HG03039 (cell line): Measurements from ENCODE around the gene RAVER1.

ENCODE experiments used
- ATAC-seq: cut with Tn5 transposase; IDR thresholded peaks from one replicate; pipeline ENCODE4 v1.9.1; 2021; ENCODE audit warnings: mild to moderate bottlenecking, moderate library complexity; ENCODE audit not compliant: unreplicated experiment

Gene RAVER1

GRCh38 chr19:10270616-10271394 lies 62.5 kb downstream of the RAVER1 start, which contains the start of gene ICAM1:
ICAM1 (plus strand) TSS chr19:10271120; CDS start chr19:10271160, 40 bp downstream.
- ATAC-seq: peak; percentile 38

DNA sequence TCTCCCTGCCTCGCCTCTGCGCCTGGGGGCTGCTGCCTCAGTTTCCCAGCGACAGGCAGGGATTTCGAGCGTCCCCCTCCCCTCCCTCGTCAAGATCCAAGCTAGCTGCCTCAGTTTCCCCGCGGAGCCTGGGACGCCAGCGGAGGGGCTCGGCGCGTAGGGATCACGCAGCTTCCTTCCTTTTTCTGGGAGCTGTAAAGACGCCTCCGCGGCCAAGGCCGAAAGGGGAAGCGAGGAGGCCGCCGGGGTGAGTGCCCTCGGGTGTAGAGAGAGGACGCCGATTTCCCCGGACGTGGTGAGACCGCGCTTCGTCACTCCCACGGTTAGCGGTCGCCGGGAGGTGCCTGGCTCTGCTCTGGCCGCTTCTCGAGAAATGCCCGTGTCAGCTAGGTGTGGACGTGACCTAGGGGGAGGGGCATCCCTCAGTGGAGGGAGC lies 63.1 kb downstream of the RAVER1 start:
- no peak for ATAC-seq

DNA sequence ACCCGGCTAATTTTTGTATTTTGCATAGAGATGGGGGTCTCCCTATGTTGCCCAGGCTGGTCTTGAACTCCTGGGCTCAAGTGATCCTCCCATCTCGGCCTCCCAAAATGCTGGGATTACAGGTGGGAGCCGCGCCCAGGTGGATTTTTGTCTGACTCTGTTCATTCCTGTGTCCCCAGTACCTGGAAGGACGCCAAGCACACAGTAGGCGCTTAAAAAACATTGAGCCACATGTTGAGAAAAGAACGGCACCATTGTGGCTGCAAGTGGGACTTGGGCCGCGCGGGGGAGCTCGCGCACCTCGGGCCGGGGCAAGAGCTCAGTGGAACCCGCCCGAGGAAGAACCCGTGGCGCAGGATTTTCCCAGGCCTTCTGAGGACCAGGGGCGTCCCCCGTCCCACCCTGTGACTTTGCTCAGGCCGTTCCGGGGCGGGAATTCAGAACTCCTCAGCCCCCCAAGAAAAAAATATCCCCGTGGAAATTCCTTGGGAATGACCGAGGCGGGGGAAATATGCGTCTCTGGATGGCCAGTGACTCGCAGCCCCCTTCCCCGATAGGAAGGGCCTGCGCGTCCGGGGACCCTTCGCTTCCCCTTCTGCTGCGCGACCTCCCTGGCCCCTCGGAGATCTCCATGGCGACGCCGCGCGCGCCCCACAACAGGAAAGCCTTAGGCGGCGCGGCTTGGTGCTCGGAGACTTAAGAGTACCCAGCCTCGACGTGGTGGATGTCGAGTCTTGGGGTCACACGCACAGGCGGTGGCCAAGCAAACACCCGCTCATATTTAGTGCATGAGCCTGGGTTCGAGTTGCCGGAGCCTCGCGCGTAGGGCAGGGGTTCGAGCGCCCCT lies 63.8 kb downstream of the RAVER1 start:
- no peak for ATAC-seq

GRCh38 chr19:10268071-10268470 lies 65.3 kb downstream of the RAVER1 start:
- ATAC-seq: no peak

DNA sequence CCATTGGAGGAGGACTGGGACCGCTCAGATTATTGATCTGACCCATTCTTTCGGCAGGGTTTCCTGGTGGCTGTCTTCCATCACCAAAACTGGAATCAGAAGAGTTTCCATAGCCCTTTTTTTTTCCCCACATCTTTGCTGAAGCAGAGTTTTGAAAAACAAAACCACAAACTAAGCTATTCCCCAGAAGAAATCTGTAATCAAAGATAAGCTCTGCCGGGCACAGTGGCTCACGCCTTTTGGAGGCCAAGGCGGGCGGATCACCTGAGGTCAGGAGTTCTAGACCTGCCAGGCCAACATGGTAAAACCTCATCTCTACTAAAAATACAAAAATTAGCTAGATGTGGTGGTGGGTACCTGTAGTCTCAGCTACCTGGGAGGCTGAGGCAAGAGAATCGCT lies 66.6 kb downstream of the RAVER1 start:
- no peak for ATAC-seq
